Common myeloid progenitor, CD34-positive (primary cell): ENCODE results near the gene RUVBL1.
A peak's percentile ranks its signal among the peaks of the same experiment; 100 is the strongest.

Source experiments
- CTCF ChIA-PET: fragments of 350-600 bp; sonication (Branson Sonifier 250); formaldehyde crosslinking; loops from one replicate; lab custom pipeline; 2021; ENCODE audit warnings: antibody characterized with exemption; lab: Charles Lee
- POLR2A ChIA-PET: fragments of 350-600 bp; sonication (Branson Sonifier 250); formaldehyde crosslinking; loops from one replicate; lab custom pipeline; 2021; ENCODE audit warnings: antibody characterized with exemption; lab: Charles Lee
- DNase-seq, 3 donors: peaks; one replicate each; pipeline versions ENCODE4 v3.0.0 to v3.0.0-alpha.2; 2013
- H3K27ac ChIP-seq, 2 experiments: 1 replicate in 1 of 2; 2 replicates in 1 of 2; pipeline ENCODE4 v1.7.0; 2013; ENCODE audit warnings: inconsistent platforms in 2 of 2, low read length in 2 of 2, mild to moderate bottlenecking in 2 of 2, low read depth in 1 of 2, moderate library complexity in 1 of 2; ENCODE audit not compliant: severe bottlenecking in 2 of 2, insufficient read depth in 1 of 2, poor library complexity in 1 of 2
- H3K27me3 ChIP-seq, 5 experiments: replicated peaks in 2 of 5; 1 replicate in 3 of 5; 2 replicates in 2 of 5; pipeline versions ENCODE4 v1.6.1 to v1.7.0; 2013; ENCODE audit warnings: low read length in 4 of 5, mild to moderate bottlenecking in 2 of 5, moderate library complexity in 2 of 5, inconsistent platforms in 1 of 5; ENCODE audit not compliant: insufficient read depth in 5 of 5, control insufficient read depth in 4 of 5
- H3K36me3 ChIP-seq, 4 experiments: 1 replicate in 2 of 4; 2 replicates in 2 of 4; pipeline versions ENCODE4 v1.6.1 to v1.7.0; 2013; ENCODE audit warnings: low read length in 3 of 4, control low read depth in 1 of 4, mild to moderate bottlenecking in 1 of 4; ENCODE audit not compliant: control insufficient read depth in 4 of 4, insufficient read depth in 4 of 4
- H3K4me1 ChIP-seq, 4 experiments: 1 replicate in 3 of 4; 2 replicates in 1 of 4; pipeline versions ENCODE4 v1.6.1 to v1.7.1; 2013; ENCODE audit warnings: low read length in 3 of 4, mild to moderate bottlenecking in 3 of 4, control low read depth in 1 of 4, inconsistent platforms in 1 of 4, moderate library complexity in 1 of 4; ENCODE audit not compliant: control insufficient read depth in 4 of 4, insufficient read depth in 4 of 4; ENCODE audit errors: control extremely low read depth in 1 of 4
- H3K4me3 ChIP-seq, 7 experiments: 1 replicate in 4 of 7; 2 replicates in 3 of 7; pipeline versions ENCODE4 v1.5.1 to v1.7.0; 2013; ENCODE audit warnings: mild to moderate bottlenecking in 7 of 7, low read length in 6 of 7, moderate library complexity in 6 of 7, inconsistent platforms in 2 of 7, low read depth in 2 of 7, control low read depth in 1 of 7; ENCODE audit not compliant: insufficient read depth in 4 of 7, control insufficient read depth in 1 of 7; ENCODE audit errors: extremely low read depth in 1 of 7
- H3K9me3 ChIP-seq, 5 experiments: 1 replicate in 4 of 5; 2 replicates in 1 of 5; pipeline versions ENCODE4 v1.6.1 to v1.7.1; 2013; ENCODE audit warnings: low read length in 4 of 5, mild to moderate bottlenecking in 2 of 5, inconsistent platforms in 1 of 5, low read depth in 1 of 5, moderate library complexity in 1 of 5; ENCODE audit not compliant: control insufficient read depth in 4 of 5, insufficient read depth in 2 of 5; ENCODE audit errors: control extremely low read depth in 1 of 5
- WGBS: methylation state at CpG from one replicate; pipeline ENCODE4 v1.1.5; 2013; ENCODE audit not compliant: insufficient coverage; 5-methylcytosine and 5-hydroxymethylcytosine counted together

The RUVBL1 gene

GRCh38 chr3:128122013-128122412, 1.6 kb downstream of the RUVBL1 start:
- POLR2A ChIA-PET: no interaction called here
- no peaks in the 10 kb centered on the region for H3K27me3 ChIP-seq
- CTCF ChIA-PET: interaction anchor here (0.8 to 3.4 kb wide), 4 partner anchors 11 to 27 kb away, joined by 3 to 11 read pairs (median 6); no protein-coding TSS in a partner anchor
- H3K36me3 ChIP-seq: peaks cover 4 to 21% (median 12%) of the 10 kb centered on the region in 4 experiments
- H3K4me3 ChIP-seq: peak overlapping the region in 1 of 7 experiments; percentile 97
- peaks cover 7 to 20% (median 10%) of the 10 kb centered on the region in 4 experiments for H3K4me1 ChIP-seq
- H3K27ac ChIP-seq: no peak overlapping the region
- H3K9me3 ChIP-seq: no peaks in the 10 kb centered on the region
- no CpG with 5 or more reads among the region's 1 CpG for WGBS
- DNase-seq: no peak

DNA sequence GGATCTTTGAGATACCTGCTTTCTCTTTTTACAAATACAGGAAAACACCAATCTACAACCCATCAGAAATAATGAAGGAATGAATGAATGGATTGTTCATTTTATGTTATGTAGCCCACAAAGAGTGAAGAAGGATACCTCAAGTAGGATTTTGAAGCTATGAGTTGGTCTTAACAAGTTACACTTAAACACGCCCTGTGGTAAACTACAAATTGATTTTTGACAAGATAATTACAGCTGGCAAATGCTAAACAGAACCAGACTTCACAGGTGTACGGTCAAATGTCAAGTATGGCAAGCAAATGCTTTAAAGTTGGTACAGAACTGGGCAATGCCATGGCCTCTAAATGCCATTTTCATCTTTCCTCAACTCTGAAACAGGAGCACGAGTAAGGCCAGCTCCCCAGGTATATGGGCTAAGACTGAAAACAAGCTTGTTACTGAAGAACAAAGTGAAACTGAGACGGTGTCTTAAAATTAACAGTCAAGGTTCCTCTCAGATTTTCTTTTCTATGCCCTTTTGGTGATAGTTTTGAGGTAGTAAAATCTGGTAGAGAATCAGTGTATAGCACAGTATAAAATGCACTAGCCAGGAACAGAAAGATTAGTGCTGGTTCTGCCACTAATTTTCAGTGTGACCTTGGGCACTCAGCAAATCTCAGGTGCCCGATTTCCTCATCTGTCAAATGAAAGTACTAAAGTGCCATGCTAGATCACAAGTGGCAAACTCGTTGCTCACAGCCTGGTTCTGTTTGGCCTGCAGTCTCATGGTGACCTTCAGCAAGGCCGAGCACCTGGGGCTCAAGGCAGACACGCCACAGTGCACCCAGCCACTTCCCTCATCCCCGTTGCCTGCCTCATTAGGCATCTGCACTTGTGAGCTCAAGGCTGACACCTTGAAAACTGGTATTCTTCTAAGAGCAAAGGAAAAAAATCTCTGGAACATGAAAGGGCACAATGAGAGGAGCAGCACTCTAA, 9.5 kb downstream of the RUVBL1 start:
- Histone ChIP-seq H3K4me1 (peaks cover 0 to 4% (median 0%) of the 10 kb centered on the region in 4 experiments), H3K9me3 (no peaks in the 10 kb centered on the region), H3K4me3 (no peak overlapping the region), H3K36me3 (peaks cover 4 to 61% (median 41%) of the 10 kb centered on the region in 4 experiments), H3K27me3 (no peaks in the 10 kb centered on the region), H3K27ac (no peak overlapping the region)
- WGBS: 98% methylated on average over 9 of the region's 9 CpGs
- POLR2A ChIA-PET: no interaction called here
- no peak for DNase-seq
- CTCF ChIA-PET: interaction anchor here (0.8 kb wide), 1 partner anchor 21 kb away, joined by 3 read pairs; no protein-coding TSS in a partner anchor

DNA sequence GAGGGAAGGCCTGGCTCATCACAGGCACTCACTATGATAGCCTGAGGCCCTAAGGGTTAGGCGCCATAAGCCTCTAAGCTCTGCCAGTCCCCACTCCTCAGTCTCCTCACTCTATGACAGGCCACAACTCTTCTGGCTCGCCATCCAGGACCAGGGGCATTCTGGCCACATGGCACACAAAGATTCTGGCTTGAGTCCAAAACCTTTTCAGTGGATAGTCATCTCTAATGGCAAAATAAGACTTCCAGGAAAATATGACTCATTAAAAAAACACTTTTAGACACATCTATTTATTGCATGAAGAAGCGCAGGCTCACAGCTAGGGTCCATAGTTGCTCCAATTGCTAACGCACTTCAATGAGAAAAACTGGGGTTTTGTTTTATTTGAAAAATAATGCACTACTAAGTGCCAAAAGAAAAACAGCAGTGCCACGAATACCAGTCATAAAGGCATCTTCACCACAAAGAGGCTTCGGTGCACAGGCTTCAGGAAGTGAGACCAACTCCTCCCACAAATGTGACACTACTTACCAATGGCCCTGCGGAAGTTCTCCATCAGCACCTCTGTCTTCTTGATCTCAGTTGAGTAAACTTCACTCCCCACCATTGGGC, 11.1 kb downstream of the RUVBL1 start:
- H3K9me3 ChIP-seq: no peaks in the 10 kb centered on the region
- DNase-seq: no peak
- no peak overlapping the region for H3K27ac ChIP-seq
- peaks cover 4 to 59% (median 41%) of the 10 kb centered on the region in 4 experiments for H3K36me3 ChIP-seq
- ChIA-PET POLR2A (no interaction called here), CTCF (interaction anchor here (1.2 to 1.5 kb wide), 2 partner anchors 10 to 15 kb away, joined by 3 read pairs; no protein-coding TSS in a partner anchor)
- peaks cover 0 to 4% (median 0%) of the 10 kb centered on the region in 4 experiments for H3K4me1 ChIP-seq
- no peaks in the 10 kb centered on the region for H3K27me3 ChIP-seq
- no peak overlapping the region for H3K4me3 ChIP-seq
- WGBS: 92% methylated on average over 6 of the region's 7 CpGs

- CTCF ChIA-PET: interaction anchor here (1.2 kb wide), 1 partner anchor 12 kb away, joined by 4 read pairs; no protein-coding TSS in a partner anchor
- no peak overlapping the region for H3K27ac ChIP-seq
- no peaks in the 10 kb centered on the region for H3K27me3 ChIP-seq
- no peak for DNase-seq
- POLR2A ChIA-PET: interaction anchor here (1.0 kb wide), 1 partner anchor 16 kb away, joined by 6 read pairs; no protein-coding TSS in a partner anchor
- peaks cover 9 to 69% (median 44%) of the 10 kb centered on the region in 4 experiments for H3K36me3 ChIP-seq
- no peak overlapping the region for H3K4me3 ChIP-seq
- peaks cover 0 to 4% (median 0%) of the 10 kb centered on the region in 4 experiments for H3K4me1 ChIP-seq
- 94% methylated on average over 3 of the region's 5 CpGs for WGBS
- no peaks in the 10 kb centered on the region for H3K9me3 ChIP-seq
Measured at GRCh38 chr3:128111147-128111546, 12.5 kb downstream of the RUVBL1 start.

GRCh38 chr3:128107834-128108233, 15.8 kb downstream of the RUVBL1 start:
- no peak for DNase-seq
- Histone ChIP-seq H3K4me1 (peaks cover 0 to 1% (median 0%) of the 10 kb centered on the region in 4 experiments), H3K27me3 (no peaks in the 10 kb centered on the region), H3K36me3 (peaks cover 18 to 74% (median 44%) of the 10 kb centered on the region in 4 experiments), H3K4me3 (no peak overlapping the region), H3K27ac (no peak overlapping the region), H3K9me3 (no peaks in the 10 kb centered on the region)
- POLR2A ChIA-PET: no interaction called here
- CTCF ChIA-PET: no interaction called here
- WGBS: 96% methylated on average over 6 of the region's 8 CpGs

DNA sequence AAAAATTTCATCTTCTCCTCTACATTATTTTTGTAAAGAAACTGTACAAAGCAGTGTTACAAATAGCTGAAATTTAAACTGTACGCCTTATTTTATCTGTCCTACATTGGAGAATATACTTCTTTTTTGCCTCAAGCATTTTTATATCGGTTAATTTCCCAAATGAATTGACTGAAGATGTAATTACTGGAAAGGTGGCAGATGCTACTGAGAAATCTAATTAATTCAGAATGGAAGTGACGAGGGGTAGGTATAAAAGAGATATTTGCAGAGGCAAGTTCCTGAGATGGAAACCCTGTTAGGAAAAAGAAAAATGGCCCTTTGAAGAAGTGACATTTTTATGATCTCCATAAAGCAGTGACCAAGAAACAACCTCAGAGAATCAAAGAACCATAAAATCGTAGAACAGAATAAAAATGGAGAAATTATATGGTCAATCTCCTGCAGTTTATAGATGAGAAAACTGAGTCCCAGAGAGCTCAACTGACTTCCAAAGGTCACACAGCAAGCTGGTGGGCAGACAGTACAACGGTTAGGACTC, 20.4 kb downstream of the RUVBL1 start:
- POLR2A ChIA-PET: no interaction called here
- 100% methylated on average over 2 of the region's 5 CpGs for WGBS
- CTCF ChIA-PET: interaction anchor here (1.0 to 1.4 kb wide), 4 partner anchors 8 to 74 kb away, joined by 3 to 4 read pairs (median 4); no protein-coding TSS in a partner anchor

More for the DNA sequence above, 20.4 kb downstream of the RUVBL1 start:
- Histone ChIP-seq H3K27me3 (no peaks in the 10 kb centered on the region), H3K9me3 (no peaks in the 10 kb centered on the region), H3K4me3 (no peak overlapping the region), H3K27ac (no peak overlapping the region), H3K4me1 (no peaks in the 10 kb centered on the region), H3K36me3 (peaks cover 24 to 88% (median 63%) of the 10 kb centered on the region in 4 experiments)
- DNase-seq: no peak
